AML-193 (cell line): ENCODE results near the gene HEXIM1.

ENCODE experiments used
- DNase-seq, 2 experiments: peaks; one replicate each; lab custom pipeline; 2025; lab: John Stamatoyannopoulos, UW

HEXIM1 gene

GRCh38 chr17:45172232-45172540 lies 23.9 kb downstream of the HEXIM1 start:
- DNase-seq, result no peak

DNA sequence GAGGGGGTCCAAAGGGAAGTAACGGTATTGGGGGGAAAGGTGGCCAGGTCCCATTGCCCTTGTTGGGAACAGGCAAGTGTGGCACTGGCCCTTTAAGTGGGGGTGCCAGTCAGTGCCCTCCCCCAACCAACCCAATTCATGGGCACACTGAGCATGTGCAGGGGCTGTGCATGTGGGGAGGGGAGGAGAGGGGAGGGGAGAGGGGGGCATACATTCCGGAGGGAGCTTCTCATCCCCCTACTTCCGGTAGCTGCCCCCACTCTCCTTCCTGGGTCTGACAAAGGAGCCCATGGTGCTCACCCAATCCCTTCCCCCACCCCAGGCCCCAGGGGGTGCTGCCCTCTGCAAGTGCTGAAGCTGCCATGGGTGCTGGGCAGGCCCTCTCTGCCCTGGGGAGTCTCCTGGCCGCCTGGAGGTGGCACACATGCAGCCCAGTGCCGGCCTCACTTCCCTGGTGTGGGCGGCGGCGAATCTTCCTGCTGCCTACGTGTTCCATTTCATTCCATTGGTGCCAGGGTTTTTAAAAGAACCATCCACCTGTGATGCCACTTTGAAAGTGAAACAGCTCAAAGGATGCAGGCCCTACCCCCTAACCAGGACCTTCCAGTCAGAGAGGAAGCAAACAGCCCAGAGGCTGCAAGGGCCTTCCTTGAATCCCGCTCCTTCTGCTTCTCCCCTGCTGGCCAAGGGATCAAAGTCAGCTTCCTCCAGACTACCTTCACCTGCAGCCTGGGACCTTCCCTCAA lies 24.4 kb downstream of the HEXIM1 start:
- peak in 1 of 2 experiments; percentile 32 for DNase-seq

DNA sequence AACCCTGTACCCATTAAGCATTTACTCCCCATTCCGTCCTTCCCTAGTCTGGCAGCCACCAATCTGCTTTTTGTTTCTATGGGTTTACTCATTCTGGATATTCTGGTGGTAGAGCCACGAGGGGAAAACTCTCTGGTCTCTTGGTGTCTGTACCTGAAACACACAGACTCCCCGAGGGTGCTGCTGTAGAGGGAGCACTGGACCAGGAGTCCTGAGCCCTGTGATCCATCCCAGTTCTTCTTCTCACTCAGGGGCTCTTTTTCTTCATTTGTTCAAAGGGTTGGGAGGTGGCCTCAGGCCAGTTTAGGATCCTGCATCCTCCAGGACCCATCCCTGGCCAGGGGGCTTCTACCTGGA lies 27.5 kb downstream of the HEXIM1 start:
- no peak for DNase-seq

- no peak for DNase-seq
Observed at GRCh38 chr17:45177563-45177962, 29.3 kb downstream of the HEXIM1 start.

DNA sequence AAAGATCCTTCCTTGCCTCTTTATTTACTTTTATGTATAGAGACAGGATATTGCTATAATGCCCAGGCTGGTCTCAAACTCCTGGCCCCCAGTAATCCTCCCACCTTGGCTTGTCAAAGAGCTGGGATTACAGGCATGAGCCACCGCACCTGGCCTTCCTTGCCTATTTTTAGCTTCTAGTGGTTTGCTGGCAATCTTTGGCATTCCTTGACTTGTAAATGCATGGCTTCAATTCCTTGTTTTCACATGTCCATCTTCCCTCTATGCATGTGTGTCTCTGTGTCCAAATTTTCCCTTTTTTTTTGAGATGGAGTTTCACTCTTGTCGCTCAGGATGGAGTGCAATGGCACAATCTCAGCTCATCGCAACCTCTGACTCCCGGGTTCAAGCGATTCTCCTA lies 35.9 kb downstream of the HEXIM1 start:
- no peak for DNase-seq

DNA sequence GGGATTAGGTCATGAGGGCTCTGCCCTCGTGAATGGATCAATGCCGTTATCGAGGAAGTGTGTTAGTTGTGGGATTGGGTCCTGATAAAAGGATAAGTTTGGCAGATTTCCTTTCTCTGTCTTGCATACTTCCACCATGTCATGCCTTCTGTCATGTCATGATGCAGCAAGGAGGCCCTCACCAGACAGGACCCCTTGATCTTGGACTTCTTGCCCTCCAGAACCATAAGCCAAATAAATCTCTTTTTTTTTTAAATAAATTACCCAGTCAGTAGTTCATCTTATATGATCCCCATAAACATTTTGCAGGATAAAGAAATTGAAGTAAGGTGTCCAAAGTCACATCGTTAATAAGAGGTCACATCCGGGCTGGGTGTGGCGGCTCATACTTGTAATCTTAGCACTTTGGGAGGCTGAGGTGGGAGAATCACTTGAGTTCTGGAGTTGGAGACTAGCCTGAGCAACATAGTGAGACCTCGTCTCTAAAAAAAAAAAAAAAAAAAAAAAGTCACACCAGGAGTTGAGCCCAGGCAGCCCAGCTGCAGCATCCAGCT lies 38.6 kb downstream of the HEXIM1 start:
- no peak for DNase-seq

DNA sequence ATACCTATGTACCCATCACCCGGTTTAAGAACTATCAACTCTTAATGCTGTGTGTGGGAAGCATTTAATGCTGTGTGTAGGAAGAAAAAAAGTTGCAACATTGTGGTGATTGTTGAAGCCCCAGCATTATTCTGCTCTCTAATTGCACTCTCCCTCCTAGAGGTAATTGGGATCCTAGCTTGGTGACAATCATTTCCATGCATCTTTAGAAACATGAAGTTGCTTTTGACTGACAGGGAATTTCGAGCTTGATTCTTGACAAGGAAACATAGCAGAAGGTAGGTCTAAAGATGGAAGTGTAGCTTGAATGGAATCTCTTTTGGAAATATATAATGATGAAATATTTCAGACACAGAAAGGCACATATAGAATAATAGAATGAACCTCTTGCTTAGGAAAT lies 40.7 kb downstream of the HEXIM1 start:
- no peak for DNase-seq

- no peak for DNase-seq
Observed at GRCh38 chr17:45190503-45191255, 42.4 kb downstream of the HEXIM1 start.

GRCh38 chr17:45195424-45195823 lies 47.1 kb downstream of the HEXIM1 start:
- DNase-seq, result no peak

DNA sequence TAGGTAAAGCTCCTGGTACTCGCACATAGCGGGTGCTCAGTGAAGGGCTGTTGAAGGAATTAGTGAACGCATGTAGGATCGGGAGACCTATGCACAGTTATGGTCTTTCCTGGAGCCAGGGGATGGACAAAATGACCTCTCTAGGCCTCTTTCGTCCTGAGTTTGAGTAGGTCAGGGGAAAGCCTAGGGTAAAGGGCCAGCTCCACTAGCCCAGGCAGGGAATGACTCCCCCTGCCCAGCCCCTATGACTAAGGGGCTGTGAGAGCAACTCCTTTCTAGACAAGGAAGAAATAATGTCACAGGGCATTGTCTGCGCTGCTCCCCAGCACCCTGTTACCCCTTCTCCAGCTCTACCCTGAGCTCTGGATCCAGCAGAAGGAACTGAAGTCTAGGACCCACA lies 48.8 kb downstream of the HEXIM1 start:
- DNase-seq, result no peak

GRCh38 chr17:45197555-45198334 lies 49.5 kb downstream of the HEXIM1 start:
- DNase-seq, result peak; percentile 90 to 94

- peak; percentile 97 to 99 for DNase-seq
Observed at GRCh38 chr17:45200701-45201100, 52.4 kb downstream of the HEXIM1 start.

- no peak for DNase-seq
Observed at GRCh38 chr17:45201457-45201856, 53.2 kb downstream of the HEXIM1 start.
